ENCODE measurements around the gene CTXN1.
A peak's percentile ranks its signal among the peaks of the same experiment; 100 is the strongest.
"Not testable (repeated sequence)": the region's sequence is repeated elsewhere in the genome, so short reads cannot be mapped to it uniquely, and the experiment has no call there.

CTXN1 gene

DNA sequence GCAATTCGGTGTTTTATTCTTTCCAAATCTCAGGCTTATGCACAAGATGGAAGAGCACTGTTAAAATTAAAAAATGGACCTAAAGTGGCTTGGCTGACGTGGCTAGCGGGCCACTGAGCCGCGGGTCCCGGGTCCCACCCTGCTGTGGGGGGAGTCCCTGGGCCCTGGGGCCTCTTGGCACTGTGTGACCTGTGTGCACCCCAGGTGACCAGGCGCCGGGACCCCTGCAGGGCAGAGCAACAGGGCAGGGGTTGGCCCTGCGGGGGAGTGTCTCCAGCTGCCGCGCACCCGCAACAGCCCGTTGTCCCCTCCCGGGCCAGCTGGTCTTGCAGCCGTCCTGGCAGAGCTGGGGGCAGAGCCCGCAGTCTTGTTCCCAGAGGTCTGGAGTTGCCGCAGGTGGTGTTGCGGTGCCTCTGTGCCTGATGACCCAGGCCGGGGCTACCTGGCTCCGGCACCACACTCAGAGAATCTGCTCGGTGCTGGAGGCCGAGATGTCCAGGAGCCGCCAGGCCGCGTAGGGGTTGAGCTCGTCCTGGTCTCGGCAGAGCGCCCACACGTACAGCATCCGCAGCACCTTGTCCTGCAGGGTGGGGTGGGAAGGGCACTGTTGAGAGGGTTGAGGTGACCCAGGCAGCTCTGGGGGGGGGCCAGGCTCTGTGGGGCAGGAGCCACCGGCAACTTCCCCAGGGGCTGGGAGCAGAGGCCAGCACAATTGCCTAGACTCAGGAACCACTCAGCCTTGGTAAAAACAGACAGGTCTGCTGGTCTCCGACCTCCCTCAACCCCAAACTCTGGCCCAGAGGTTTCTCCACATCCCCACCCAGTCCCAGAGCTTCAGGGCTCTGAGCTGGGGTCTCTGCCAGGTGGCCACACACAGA lies 1.0 kb upstream of the CTXN1 start:
- DNase-seq (ENCODE audit: low read depth in 2 of 2, low spot score in 1 of 2), result no peak

DNA sequence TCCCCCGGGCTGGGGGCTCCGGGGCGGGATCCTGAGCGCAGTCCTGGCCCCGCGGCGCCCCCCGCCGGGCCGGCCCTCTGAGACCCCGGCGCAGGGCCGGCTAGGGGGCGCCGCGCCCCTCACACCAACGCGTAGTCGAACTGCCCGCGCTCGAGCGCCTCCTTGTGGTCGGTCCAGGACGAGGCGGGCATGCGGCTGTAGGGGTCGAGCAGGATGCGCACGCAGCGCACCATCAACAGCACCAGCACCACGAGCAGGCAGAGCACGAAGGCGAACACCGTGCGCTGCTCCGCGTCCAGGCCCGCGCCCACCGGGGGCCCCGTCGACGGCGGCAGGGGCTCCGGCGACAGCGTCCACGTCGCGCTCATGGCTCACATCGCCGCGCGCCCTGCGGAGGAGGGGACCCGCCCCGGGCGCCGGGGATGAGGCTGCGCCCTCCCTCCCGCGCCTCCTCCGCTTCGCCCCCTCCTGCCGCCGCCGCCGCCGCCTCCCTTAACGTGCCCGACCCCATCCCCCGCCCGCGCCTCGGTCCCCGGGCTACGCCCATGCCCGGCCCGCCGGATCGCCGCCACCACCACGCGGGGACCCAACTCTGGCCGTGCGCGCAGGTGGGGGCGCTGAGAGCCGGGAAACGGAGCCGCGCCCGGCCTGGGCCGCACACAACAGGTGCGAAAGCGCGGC lies 624 bp downstream of the CTXN1 start:
- DNase-seq (ENCODE audit: low read depth in 2 of 2, low spot score in 1 of 2), result peak; percentile 56 to 57

DNA sequence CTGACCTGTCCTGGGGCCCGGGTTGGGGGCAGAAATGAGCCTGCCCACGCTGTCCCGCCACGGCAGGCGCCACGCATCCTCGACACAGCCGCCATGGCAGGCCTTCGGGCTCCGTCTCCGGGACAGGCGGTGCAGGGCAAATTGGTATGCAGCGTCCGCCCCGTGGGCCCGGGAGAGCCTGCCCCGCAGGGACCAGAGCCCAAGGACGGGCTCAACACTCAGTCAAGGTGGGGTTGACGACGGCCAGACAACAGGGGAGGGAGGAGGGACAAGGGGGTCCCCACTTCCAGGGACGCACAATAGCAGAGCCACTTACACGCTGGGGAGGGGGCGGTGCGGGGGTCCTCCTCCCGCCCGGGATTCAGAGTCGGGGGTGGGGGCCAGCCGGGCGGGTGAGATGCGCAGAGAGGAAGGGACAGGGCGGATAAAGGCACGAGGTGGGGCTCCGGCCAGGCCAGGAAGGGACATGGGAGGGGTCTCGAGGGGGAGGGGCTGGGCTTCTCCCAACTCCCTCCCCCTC lies 1.2 kb downstream of the CTXN1 start:
- DNase-seq (ENCODE audit: low read depth in 2 of 2, low spot score in 1 of 2), result no peak

DNA sequence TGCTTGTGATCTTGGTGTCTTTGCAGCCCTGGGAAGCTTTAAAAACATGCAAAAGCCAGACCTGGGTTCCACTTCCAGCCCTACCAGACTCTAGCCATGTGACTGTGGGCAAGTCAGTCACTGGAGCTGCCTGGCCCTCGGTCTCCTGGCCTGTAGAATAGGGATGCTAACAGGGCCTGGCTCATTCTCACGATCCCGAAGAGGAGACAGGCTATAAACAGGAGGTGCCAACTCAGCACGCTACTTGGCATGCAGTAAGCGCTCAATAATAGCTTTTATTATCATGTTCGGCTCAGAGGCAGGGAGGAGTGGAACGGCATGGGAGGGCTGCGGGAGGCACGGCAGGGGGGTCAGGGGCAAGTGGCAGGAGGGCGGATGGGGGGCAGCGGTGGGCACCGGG lies 1.7 kb downstream of the CTXN1 start:
- DNase-seq (ENCODE audit: low read depth in 2 of 2, low spot score in 1 of 2), result no peak

DNA sequence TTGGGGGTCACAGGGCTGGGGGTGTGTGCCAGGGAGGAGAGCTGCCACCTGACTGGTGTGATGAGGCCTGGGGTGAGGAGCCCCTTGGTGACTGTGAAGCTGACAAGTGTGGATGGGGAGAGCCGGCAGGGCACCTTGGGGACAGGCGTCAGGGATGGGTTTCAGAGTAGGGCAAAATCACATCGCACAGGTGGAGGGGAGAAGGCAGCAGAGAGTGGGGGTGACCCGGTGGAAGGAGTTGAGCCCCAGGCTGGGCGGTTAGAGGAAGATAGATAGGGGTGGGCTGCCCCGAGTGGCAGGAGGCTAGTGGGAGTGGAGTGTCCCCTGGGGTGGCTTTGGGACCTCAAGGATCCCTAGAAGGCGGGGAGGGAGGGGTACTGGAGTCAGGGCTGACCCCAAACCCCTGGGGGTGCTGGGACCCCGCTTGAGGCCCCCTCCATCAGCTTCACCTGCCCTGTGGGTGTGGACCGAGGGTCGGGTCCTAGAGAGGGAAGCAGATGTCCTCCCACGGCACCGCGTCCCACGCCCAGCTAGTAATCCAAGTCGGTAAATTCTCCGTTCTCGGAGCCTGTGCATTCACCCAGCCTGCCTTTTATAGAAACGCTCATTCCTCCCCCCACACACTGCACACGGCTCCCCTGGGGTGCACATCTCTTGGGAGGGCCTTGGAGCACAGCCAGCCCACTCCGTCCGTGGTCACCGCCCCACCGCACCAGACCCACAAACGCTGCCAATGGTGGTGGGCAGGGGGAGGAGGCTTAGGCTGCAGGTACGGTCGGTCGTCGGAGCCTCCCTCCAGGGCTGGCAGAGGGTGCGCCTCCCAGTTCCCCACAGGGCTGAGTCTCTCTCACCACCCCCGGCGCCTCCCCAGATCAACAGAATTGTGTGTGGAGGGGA lies 2.4 kb downstream of the CTXN1 start:
- DNase-seq (ENCODE audit: low read depth in 2 of 2, low spot score in 1 of 2), result no peak

DNA sequence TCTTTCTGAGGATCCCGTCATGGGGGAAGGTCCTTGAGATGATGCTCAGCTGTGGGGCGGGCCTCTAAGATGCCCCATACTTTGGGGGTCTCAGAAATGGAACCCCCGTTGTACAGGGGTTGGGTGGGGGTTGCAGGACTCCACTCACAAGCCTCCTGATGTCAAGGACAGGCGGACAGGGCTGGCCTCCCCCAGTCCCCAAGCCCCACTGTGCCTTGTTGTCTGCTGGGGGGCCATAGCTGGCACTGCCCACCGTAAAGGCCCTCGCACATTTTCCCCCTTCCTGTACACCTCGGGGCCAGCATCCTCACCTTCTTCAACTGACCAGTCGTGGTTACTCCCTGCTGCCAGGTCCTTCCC lies 3.1 kb downstream of the CTXN1 start:
- DNase-seq (ENCODE audit: low read depth in 2 of 2, low spot score in 1 of 2), result no peak

DNA sequence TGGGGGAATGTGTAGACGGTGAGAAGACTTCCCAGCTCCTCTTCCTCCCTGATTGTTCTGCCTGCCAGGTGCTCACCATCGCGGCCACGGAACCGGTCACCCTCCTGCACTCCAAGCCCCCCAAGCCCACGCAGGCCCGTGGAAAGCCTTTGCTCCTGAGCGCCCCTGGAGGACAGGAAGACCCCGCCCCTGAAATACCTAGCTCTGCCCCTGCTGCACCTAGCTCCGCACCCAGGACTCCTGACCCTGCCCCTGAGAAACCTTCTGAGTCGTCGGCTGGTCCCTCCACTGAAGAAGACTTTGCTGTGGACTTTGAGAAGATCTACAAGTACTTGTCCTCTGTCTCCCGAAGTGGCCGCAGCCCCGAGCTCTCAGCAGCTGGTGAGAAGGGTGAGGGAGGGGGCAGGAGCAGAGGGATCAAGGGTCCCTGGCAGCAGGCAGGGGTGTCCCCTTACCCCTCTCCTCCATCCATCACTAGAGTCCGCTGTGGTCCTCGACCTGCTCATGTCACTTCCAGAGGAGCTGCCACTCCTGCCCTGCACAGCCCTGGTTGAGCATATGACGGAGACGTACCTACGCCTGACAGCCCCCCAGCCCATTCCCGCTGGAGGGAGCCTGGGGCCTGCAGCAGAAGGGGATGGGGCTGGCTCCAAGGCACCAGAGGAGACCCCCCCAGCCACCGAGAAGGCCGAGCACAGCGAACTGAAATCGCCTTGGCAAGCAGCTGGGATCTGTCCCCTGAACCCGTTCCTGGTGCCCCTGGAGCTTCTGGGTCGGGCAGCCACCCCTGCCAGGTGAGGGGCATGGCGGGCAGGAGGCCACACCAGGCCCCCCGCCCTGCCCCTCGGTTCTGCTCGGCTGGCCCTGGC lies 3.7 kb downstream of the CTXN1 start:
- DNase-seq (ENCODE audit: low read depth in 2 of 2, low spot score in 1 of 2), result no peak

DNA sequence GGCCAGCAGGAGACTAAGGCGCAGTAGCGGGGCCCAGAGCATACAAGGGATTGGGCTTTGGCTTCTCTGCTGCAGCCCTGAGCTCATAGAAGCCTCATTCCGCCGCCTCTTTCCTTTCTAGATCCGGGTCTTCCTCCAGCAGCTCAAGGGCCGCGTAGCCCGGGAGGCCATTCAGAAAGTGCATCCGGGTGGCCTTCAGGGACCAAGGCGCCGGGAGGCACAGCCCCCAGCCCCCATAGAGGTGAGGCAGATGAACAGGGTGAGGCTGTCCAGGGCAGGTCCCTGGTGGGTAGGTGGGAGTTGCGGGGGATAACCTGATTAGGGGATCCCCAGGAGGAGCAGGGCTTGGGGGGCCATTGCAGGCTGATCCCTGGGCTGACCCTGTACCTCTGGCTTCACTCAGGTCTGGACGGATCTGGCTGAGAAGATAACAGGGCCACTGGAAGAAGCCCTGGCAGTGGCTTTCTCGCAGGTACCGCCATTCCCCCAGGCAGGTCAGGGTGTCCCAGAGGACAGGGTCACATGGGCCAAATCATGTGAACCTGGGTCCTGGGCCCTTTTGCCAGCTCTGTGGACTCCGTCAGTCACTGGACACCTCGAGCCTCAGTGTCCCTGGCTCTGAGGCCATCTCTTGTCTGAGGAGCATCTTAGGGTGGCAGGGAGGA lies 4.5 kb downstream of the CTXN1 start:
- no peak for DNase-seq (ENCODE audit: low read depth in 2 of 2, low spot score in 1 of 2)

DNA sequence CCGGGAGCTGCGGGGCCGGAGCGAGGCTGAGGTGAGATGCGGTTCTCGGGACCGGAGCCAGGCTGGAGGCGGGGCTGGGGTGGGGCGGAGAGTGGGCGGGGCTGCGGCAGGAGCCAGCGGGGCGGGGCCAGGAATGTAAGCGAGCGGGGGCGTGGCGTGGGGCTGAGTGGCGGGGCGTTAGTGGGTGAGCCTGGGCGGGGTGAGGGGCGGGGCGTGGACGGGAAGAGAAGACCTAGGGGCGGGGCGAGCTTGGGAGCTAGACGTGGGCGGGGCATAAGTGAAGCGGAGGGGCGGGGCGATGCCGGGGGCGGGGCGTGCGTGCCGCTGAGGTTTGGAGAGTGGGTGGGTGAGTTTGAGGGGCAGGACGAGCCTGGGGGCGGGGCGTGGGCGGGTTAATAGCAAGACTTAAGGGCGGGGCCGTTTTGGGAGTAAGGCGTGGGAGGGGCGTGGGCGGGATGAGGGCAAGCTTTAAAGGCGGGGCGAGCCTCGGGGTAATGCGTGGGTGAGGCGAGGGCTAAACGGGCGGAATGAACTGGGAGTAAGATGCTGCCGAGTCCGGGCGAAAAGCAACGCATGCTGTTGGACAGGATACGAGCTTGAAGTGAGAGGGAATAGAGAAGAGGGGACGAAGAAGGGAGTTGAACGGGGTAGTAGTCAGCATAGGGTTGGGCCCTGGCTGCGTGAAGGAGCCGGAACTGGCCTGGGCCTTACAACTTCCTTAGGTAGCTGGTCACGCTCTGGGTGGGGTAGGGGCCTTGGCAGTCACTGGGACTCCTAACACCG lies 5.2 kb downstream of the CTXN1 start:
- peak; percentile 99 to 100 for DNase-seq (ENCODE audit: low read depth in 2 of 2, low spot score in 1 of 2)

DNA sequence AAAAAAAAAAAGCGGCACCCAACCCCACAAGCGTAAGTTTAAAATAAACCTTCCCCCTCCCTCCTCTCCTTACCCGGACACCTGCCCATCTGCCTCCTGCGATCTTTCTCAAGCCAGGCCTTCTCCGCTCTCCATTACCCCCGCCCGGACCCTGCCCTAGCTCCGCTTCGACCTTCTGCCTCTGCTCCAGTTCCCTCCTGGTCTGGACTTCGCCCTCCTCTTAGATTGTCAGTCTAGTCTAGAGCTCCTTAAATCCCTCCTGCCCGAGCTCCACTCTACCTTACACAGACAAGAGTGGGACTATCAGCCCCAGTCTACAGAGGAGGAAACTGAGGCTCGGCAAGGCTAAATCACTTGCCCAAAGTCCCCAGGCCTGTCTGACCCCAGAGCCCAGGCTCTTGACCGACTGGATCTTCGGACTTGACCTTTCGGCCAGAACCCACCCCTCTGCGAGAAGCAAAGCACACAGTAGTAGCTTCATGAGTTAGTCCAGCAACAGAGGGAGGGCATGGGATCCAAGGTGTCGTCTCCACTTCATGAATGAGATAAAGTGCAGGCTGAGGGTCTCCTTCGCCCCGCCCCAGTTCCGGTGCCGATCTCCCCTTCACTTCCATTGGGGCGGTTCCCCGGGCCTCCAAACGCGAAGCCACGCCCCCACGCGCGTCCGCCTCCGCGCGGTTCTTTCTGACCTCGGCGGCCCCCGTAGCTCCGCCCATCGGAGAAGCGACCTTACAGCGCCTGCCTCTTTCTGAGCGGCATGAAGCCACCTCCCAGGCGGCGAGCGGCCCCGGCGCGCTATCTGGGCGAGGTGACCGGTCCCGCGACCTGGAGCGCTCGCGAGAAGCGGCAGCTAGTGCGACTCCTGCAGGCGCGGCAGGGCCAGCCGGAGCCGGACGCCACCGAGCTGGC lies 6.1 kb downstream of the CTXN1 start, which contains the start of gene SNAPC2:
Gene SNAPC2 (plus strand): TSS at position 729 of the 909 bp plus-strand sequence. CDS start 29 bp downstream, at position 758.
- DNase-seq (ENCODE audit: low read depth in 2 of 2, low spot score in 1 of 2), result peak; percentile 91 to 94

DNA sequence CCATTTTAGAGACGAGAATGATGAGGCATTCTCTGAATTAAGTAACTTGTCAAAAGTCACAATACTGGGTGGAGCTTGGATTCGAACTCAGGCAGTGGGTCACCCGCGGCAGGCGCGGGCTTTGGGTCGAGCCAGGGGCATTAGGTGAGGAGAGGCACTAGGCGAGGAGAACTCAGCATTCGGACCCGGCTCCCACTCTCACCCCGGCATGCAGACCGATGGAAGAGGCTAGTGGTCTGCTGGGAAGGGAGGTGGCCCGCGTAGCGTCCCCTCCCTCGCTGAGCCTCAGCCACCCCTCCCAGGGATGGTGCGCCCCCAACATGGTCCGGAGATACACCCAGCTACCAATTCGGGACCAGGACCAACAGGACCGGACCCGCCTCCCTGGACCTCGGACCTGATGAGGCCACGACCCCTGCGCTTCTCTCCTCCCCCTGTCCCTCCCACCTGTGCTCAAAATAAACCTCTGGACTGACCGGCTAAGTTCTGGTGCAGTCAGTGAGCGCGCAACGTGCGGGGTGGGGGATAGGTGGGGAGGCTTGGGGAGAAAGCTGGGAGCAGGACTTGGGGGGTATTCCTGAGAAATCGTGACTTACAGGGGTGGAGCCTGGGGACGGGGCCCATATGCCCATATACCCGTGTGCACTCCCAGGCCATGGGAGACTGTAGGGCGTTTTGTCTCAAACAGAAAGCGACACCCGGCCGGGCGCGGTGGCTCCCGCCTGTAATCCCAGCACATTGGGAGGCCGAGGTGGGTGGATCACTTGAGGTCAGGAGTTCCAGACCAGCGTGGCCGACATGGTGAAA lies 7.1 kb downstream of the CTXN1 start:
- DNase-seq (ENCODE audit: low read depth in 2 of 2, low spot score in 1 of 2), result no peak

DNA sequence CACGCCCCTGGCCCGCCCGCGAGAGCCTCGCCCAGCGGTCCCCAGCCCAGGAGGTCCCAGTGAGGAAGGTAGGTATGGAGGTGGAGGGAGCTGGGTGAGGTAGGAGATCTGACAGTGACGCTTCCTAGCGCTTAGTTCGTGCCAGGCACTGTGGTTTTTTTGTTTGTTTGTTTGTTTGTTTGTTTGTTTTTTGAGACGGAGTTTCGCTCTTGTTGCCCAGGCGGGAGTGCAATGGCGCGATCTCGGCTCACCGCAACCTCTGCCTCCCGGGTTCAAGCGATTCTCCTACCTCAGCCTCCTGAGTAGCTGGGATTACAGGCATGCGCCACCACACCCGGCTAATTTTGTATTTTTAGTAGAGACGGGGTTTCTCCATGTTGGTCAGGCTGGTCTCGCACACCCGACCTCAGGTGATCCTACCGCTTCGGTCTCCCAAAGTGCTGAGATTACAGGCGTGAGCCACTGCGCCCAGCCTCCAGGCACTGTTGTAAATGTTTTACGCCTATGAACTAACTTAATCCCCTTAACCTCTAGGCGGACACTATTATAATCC lies 7.8 kb downstream of the CTXN1 start:
- DNase-seq (ENCODE audit: low read depth in 2 of 2, low spot score in 1 of 2), result not testable (repeated sequence)

DNA sequence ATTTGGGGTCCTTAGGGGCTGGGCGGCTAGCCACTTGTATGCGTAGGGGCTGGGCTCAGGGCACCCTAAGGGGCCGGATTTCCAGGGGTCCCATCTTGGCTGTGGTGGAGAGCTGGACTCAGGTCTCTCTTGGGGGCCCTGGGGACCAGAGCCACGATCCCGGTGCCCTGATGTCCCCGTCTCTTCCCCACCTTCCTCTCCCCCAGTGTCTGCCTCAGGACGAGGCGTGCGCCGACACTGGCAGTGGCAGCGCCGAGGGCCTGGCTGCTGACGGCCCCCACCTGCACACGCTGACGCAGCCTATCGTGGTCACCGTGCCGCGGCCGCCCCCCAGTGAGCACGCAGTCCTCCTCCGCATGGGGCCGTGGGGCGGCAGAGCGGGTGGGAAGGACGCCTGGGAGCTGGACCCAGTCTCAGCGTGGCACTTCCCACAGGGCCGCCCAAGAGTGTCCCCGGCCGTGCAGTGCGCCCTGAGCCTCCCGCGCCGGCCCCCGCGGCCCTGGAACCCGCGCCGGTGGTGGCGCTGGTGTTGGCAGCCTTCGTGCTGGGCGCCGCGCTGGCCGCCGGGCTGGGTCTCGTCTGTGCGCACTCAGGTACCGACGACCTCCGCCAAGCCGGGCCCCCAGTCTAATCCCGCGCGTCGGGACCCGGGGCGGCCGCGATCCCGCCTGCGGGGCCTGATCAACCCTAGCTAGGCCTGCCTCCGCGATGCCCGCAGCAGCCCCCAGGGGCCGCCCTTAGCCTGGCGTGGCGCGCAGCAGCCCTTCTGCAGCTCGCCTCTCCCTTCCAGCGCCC lies 8.5 kb downstream of the CTXN1 start:
- DNase-seq (ENCODE audit: low read depth in 2 of 2, low spot score in 1 of 2), result peak in 1 of 2 donors; percentile 24

DNA sequence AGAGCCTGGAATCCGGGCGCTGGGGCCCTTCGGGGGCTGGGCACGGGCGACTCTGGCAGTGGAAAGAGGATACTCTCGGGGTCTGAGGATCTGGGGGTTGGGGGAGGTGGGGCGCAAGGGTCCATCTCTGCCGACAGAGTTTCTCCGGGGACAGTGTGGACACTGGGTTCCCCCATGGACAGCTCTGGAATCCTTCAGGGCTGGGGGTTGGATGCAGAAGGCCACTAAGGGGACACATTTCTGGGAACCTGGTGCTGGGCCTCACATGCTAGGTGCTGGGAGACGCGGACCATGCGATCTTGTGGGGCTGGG lies 9.0 kb downstream of the CTXN1 start:
- no peak for DNase-seq (ENCODE audit: low read depth in 2 of 2, low spot score in 1 of 2)

DNA sequence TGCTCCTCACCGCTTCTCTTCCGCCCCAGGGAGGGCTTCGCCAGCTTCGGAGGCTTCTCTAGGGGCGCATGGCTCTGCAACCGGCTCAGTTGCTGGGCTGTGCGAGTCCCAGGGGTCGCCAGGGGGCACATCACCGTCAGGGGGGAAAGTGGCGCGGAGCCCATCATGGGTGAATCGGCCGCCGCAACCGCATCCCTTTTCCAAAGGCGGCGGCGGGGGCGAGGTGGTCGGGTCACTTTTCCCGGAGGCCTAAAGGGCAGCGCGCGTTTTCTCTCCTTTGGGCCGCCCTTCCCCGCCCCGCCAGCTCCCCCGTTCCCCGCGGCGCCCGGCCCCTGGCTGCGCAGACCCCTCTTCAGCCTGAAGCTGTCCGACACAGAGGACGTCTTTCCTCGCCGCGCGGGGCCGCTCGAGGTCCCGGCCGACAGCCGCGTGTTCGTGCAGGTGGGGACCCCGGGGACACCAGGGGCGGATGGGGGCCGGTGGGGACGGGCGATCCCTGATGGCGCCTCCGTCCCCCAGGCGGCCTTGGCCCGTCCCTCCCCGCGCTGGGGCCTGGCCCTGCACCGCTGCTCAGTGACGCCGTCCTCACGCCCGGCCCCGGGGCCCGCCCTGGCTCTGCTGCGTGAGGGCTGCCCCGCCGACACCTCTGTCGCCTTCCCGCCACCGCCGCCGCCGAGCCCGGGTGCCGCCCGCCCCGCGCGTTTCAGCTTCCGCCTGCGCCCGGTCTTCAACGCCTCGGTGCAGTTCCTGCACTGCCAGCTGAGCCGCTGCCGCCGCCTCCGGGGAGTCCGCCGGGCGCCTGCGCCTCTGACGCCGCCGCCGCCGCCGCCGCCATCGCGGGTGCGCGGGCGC lies 9.6 kb downstream of the CTXN1 start:
- DNase-seq (ENCODE audit: low read depth in 2 of 2, low spot score in 1 of 2), result no peak

Measured in stimulated activated CD8-positive, alpha-beta memory T cell treated with anti-CD3 and anti-CD28 coated beads, Interleukin-4, amount 100 ng/mL, for 4 hours (primary cell).